ENCODE data around the gene SOX8. TPM values are rescaled to one million over a fixed set of nuclear protein-coding genes. Genes with fewer than 3 reads are reported as not detected.
"Not testable (repeated sequence)": the region's sequence is repeated elsewhere in the genome, so short reads cannot be mapped to it uniquely, and the experiment has no call there.

Gene SOX8
- total RNA-seq, 2 experiments from 2014 or later, result 0.25 to 0.27 TPM

- no peaks in the 10 kb centered on the region for H3K4me1 Mint-ChIP-seq
- POLR2A ChIA-PET, result no interaction called here
- no peaks in the 10 kb centered on the region for H3K36me3 Mint-ChIP-seq (ENCODE audit: low read depth)
- no peaks in the 10 kb centered on the region for H3K9me3 Mint-ChIP-seq
- no peak overlapping the region for H3K27ac Mint-ChIP-seq
- CTCF ChIA-PET, result no interaction called here
- DNase-seq, result no peak
- H3K27me3 Mint-ChIP-seq, result no peaks in the 10 kb centered on the region
- no peak overlapping the region for H3K4me3 Mint-ChIP-seq
Measured at GRCh38 chr16:1024138-1024537, 42.6 kb downstream of the SOX8 start.

DNA sequence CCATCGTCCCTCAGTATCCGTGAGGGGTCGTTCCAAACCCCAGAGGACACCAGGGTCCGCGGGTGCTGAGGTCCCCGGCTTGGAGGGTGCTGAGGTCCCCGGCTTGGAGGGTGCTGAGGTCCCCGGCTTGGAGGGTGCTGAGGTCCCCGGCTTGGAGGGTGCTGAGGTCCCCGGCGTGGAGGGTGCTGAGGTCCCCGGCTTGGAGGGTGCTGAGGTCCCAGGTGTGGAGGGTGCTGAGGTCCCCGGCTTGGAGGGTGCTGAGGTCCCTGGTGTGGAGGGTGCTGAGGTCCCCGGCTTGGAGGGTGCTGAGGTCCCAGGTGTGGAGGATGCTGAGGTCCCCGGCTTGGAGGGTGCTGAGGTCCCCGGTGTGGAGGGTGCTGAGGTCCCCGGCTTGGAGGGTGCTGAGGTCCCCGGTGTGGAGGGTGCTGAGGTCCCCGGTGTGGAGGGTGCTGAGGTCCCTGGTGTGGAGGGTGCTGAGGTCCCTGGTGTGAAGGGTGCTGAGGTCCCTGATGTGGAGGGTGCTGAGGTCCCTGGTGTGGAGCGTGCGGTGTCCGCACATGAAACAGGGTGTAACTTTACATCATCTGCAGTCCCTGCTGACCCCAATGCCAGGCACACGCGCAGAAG lies 43.7 kb downstream of the SOX8 start:
- H3K4me1 Mint-ChIP-seq; H3K27me3 Mint-ChIP-seq; H3K9me3 Mint-ChIP-seq; CTCF ChIA-PET; H3K27ac Mint-ChIP-seq; H3K36me3 Mint-ChIP-seq (ENCODE audit: low read depth); H3K4me3 Mint-ChIP-seq; POLR2A ChIA-PET: not testable (repeated sequence)
- peak; percentile 26 for DNase-seq

GRCh38 chr16:1026057-1026783 lies 44.6 kb downstream of the SOX8 start:
- no peaks in the 10 kb centered on the region for H3K4me1 Mint-ChIP-seq
- CTCF ChIA-PET, result no interaction called here
- no peak for DNase-seq
- H3K9me3 Mint-ChIP-seq, result no peaks in the 10 kb centered on the region
- no peaks in the 10 kb centered on the region for H3K36me3 Mint-ChIP-seq (ENCODE audit: low read depth)
- H3K27me3 Mint-ChIP-seq, result peaks cover 3% of the 10 kb centered on the region
- no peak overlapping the region for H3K27ac Mint-ChIP-seq
- H3K4me3 Mint-ChIP-seq, result no peak overlapping the region
- POLR2A ChIA-PET, result no interaction called here

DNA sequence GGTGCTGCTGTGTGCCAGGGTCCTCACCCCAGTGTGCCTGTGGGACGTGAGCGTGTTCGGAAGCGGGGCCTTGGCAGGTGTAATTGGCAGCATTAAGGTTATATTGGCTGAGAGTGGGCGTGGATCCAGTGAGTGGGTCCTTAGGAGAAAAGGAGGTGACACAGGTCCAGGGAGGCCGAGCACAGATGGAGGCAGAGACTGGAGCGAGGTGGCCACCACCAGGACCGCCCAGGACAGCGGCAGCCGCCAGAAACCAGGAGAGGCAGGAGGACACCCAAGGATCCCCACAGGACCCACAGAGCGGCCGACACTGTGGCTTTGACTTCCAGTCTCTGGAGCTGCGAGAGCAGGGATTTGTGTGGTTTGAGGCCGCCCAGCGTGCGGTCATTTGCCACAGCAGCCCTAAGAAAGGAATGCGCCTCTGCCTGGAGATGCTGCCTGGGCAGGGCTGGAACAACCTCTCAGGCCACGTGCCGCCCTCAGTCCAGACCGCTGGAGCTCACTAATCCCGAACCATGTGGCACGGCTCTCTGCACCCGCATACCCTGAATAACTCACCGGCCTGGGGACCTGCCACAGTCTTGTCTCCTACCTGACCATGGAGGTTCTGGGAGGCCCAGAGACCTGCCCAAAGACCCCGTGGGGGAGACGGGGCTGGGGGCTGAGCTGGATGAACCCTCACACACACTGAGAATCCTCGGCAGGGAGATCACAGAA lies 45.4 kb downstream of the SOX8 start:
- Mint-ChIP-seq H3K36me3 (ENCODE audit: low read depth) (no peaks in the 10 kb centered on the region), H3K27me3 (peaks cover 3% of the 10 kb centered on the region), H3K4me3 (no peak overlapping the region), H3K27ac (no peak overlapping the region), H3K9me3 (no peaks in the 10 kb centered on the region), H3K4me1 (no peaks in the 10 kb centered on the region)
- DNase-seq, result no peak
- ChIA-PET CTCF (no interaction called here), POLR2A (no interaction called here)

- no peaks in the 10 kb centered on the region for H3K9me3 Mint-ChIP-seq
- POLR2A ChIA-PET, result no interaction called here
- CTCF ChIA-PET, result no interaction called here
Measured at GRCh38 chr16:1027501-1027815, 45.9 kb downstream of the SOX8 start.

DNA sequence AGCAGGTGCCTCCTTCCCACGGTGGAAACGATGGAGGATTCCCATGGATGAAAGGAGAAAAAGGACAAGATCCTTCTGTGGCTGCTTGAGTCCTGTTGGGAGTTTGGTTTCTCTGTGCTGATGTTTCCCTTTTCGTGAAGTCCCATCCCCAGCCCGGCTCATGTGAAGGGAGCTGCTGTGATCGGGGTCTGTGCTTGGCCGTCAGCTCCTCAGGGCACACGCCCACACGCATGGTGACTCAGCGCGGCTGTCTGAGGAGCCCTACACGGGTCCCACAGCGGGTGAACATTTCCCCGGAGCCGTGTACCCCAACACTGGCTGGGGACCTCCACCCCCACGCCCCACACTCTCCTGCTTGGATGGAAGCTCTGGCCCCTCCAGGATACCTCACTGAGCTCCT lies 46.5 kb downstream of the SOX8 start:
- Mint-ChIP-seq H3K27me3 (peaks cover 3% of the 10 kb centered on the region), H3K4me1 (no peaks in the 10 kb centered on the region), H3K9me3 (no peaks in the 10 kb centered on the region), H3K27ac (no peak overlapping the region), H3K36me3 (ENCODE audit: low read depth) (no peaks in the 10 kb centered on the region), H3K4me3 (no peak overlapping the region)
- no peak for DNase-seq
- ChIA-PET POLR2A (no interaction called here), CTCF (no interaction called here)

More at GRCh38 chr16:1027501-1027815, 45.9 kb downstream of the SOX8 start:
- Mint-ChIP-seq H3K4me3 (no peak overlapping the region), H3K36me3 (ENCODE audit: low read depth) (no peaks in the 10 kb centered on the region), H3K4me1 (no peaks in the 10 kb centered on the region), H3K27ac (no peak overlapping the region), H3K27me3 (peaks cover 3% of the 10 kb centered on the region)
- no peak for DNase-seq

DNA sequence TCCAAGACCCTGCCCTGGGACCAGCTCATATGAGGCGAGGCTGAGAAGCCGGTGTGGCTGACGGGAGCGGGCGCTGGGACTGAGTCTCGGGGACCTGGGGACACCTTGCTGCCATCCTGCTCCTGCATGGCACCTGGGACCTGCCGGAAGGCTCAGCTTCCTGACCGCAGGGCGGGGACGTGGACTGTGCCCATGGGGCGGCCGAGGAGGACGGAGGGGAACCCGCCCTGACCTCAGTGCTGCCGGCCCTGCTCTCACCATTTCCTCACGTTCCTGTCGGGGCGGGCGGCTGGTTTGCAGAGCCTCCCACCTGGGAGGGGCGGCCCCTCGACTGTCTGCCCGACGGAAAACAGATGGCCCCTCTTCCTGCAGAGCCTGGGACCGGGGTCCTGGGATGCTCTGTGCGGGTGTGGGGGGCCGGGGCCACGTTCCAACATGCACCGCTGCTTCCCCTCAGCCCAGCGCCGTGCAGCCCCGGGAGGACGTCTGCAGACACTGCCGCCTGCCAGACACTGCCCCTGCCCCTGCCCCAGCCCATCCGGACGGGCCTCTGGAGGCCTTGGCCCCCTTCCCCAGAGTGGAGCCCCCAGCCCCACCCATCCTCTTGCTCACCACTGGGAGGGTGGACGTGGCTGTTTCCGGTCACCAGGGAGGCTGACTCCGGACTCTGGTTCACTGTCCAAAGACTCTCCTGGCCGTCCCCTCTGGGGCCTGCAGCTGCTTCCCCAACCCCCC lies 47.1 kb downstream of the SOX8 start:
- H3K4me1 Mint-ChIP-seq, result no peaks in the 10 kb centered on the region
- peaks cover 3% of the 10 kb centered on the region for H3K27me3 Mint-ChIP-seq
- ChIA-PET CTCF (no interaction called here), POLR2A (no interaction called here)
- H3K36me3 Mint-ChIP-seq (ENCODE audit: low read depth), result no peaks in the 10 kb centered on the region
- no peak overlapping the region for H3K27ac Mint-ChIP-seq
- H3K9me3 Mint-ChIP-seq, result no peaks in the 10 kb centered on the region
- no peak for DNase-seq
- H3K4me3 Mint-ChIP-seq, result no peak overlapping the region

- Mint-ChIP-seq H3K27me3 (peaks cover 3% of the 10 kb centered on the region), H3K36me3 (ENCODE audit: low read depth) (no peaks in the 10 kb centered on the region), H3K4me3 (no peak overlapping the region), H3K4me1 (no peaks in the 10 kb centered on the region), H3K27ac (no peak overlapping the region), H3K9me3 (no peaks in the 10 kb centered on the region)
- ChIA-PET POLR2A (no interaction called here), CTCF (no interaction called here)
- no peak for DNase-seq
Measured at GRCh38 chr16:1029259-1029545, 47.6 kb downstream of the SOX8 start.

DNA sequence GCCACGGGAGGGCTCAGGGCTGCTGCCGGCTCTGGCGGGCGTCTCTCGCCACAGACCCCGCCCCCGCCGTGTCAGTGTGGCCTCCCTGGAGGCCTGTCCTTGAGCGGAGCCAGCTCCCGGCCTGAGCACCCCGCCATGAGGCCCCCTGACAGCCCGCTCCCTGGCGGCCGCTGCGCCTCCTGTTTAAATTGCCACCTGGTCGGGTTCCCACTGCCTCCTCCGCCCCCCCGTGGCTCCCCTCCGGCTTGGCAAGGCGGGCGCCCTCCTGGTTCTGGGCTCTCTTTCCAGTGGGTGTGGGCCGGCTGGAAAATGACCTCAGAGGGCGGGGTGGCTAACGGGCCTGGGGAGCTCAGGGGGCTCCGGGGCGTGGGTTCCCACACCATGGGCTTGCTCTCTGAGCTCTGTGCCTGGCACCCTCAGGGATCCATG lies 48.9 kb downstream of the SOX8 start:
- Mint-ChIP-seq H3K4me1 (no peaks in the 10 kb centered on the region), H3K27me3 (peaks cover 3% of the 10 kb centered on the region), H3K36me3 (ENCODE audit: low read depth) (no peaks in the 10 kb centered on the region), H3K4me3 (no peak overlapping the region), H3K27ac (no peak overlapping the region), H3K9me3 (no peaks in the 10 kb centered on the region)
- ChIA-PET CTCF (no interaction called here), POLR2A (no interaction called here)
- no peak for DNase-seq

DNA sequence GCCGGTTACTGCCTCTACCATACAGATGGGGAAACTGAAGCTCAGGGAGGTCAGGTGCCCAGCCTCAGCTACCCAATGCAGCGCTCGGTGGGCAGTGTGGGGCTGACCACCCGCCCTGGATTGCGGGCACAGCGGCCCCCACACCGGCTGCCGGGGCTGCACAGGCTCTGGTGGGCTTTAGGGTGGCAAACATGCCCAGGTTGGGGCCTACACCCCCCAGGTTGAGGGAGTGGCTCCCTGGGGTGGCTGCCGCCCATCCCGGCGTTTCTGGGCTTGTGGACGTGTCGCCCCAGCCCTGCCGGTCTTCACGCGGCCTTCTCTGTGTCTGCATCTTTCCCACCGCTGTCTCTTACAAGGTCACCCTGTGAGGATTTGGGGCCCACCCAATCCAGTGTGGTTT lies 50.1 kb downstream of the SOX8 start:
- ChIA-PET POLR2A (no interaction called here), CTCF (no interaction called here)
- H3K27me3 Mint-ChIP-seq, result peaks cover 3% of the 10 kb centered on the region
- H3K36me3 Mint-ChIP-seq (ENCODE audit: low read depth), result no peaks in the 10 kb centered on the region
- H3K4me3 Mint-ChIP-seq, result no peak overlapping the region
- no peaks in the 10 kb centered on the region for H3K4me1 Mint-ChIP-seq
- no peaks in the 10 kb centered on the region for H3K9me3 Mint-ChIP-seq
- H3K27ac Mint-ChIP-seq, result no peak overlapping the region
- DNase-seq, result no peak

GRCh38 chr16:1032607-1033006 lies 51.0 kb downstream of the SOX8 start:
- DNase-seq, result no peak
- Mint-ChIP-seq H3K27me3 (peaks cover 3% of the 10 kb centered on the region), H3K4me3 (no peak overlapping the region), H3K36me3 (ENCODE audit: low read depth) (no peaks in the 10 kb centered on the region), H3K9me3 (no peaks in the 10 kb centered on the region), H3K4me1 (no peaks in the 10 kb centered on the region), H3K27ac (no peak overlapping the region)
- ChIA-PET POLR2A (no interaction called here), CTCF (no interaction called here)

- peaks cover 3% of the 10 kb centered on the region for H3K27me3 Mint-ChIP-seq
- H3K36me3 Mint-ChIP-seq (ENCODE audit: low read depth), result no peaks in the 10 kb centered on the region
- H3K4me1 Mint-ChIP-seq, result no peaks in the 10 kb centered on the region
- H3K4me3 Mint-ChIP-seq, result no peak overlapping the region
- ChIA-PET POLR2A (no interaction called here), CTCF (no interaction called here)
- H3K27ac Mint-ChIP-seq, result no peak overlapping the region
- DNase-seq, result no peak
- H3K9me3 Mint-ChIP-seq, result no peaks in the 10 kb centered on the region
Measured at GRCh38 chr16:1033128-1033679, 51.6 kb downstream of the SOX8 start.

- H3K4me3 Mint-ChIP-seq, result no peak overlapping the region
- ChIA-PET CTCF (no interaction called here), POLR2A (no interaction called here)
- DNase-seq, result no peak
- no peaks in the 10 kb centered on the region for H3K36me3 Mint-ChIP-seq (ENCODE audit: low read depth)
- no peaks in the 10 kb centered on the region for H3K9me3 Mint-ChIP-seq
- no peaks in the 10 kb centered on the region for H3K4me1 Mint-ChIP-seq
- no peak overlapping the region for H3K27ac Mint-ChIP-seq
- peaks cover 1% of the 10 kb centered on the region for H3K27me3 Mint-ChIP-seq
Measured at GRCh38 chr16:1034230-1035065, 52.9 kb downstream of the SOX8 start.
